ENCODE data around the gene DNER. TPM values are rescaled to one million over a fixed set of nuclear protein-coding genes. Genes with fewer than 3 reads are reported as not detected.

DNER gene
- total RNA-seq, 1 experiment from 2014 or later = 0.28 TPM

DNA sequence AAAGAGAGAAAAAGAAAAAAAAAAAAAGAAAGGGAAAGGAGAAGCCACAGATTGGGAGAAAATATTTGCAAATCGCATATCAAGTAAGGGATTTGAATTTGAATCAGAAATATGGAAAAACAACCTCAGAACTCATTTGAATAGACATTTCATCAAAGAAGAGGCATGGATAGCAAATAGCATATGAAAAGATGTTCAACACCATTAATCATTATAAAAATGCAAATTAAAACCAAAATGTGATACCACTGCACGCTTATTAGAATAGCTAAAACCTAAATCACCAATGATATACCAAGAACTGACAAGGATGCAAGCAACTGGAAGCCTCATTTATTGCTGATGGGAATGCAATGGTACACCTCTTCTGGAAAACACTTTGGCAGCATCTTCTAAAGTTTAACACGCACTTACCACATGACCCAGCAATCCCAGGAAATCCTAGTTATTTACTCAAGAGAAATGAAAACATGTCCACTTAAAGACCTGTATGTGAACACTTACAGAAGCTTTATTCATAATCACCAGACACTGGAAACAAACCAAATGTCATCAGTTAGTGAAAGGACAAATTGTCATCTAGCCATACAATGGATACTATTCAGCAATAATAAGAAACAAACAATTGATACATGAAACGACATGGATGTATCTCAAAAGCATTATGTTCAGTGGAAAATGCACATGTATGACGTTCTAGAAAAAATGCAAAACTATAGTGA is 10.3 kb downstream of the DNER start:
- intact Hi-C loops (cut with micrococcal nuclease; ENCODE audit: unreplicated experiment) = no loop called here
- no peaks in the 10 kb centered on the region for H3F3A ChIP-seq (ENCODE audit: insufficient read depth, low read depth)
- TF ChIP-seq, protein P1, sequence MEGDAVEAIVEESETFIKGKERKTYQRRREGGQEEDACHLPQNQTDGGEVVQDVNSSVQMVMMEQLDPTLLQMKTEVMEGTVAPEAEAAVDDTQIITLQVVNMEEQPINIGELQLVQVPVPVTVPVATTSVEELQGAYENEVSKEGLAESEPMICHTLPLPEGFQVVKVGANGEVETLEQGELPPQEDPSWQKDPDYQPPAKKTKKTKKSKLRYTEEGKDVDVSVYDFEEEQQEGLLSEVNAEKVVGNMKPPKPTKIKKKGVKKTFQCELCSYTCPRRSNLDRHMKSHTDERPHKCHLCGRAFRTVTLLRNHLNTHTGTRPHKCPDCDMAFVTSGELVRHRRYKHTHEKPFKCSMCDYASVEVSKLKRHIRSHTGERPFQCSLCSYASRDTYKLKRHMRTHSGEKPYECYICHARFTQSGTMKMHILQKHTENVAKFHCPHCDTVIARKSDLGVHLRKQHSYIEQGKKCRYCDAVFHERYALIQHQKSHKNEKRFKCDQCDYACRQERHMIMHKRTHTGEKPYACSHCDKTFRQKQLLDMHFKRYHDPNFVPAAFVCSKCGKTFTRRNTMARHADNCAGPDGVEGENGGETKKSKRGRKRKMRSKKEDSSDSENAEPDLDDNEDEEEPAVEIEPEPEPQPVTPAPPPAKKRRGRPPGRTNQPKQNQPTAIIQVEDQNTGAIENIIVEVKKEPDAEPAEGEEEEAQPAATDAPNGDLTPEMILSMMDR (conservative IDR thresholded peaks at IDR 0.05) = no peak
- TF ChIP-seq EZH2 (IDR thresholded peaks at IDR 0.05; ENCODE audit: low read depth) = no peak
- no peak overlapping the region for H3K4me3 ChIP-seq
- DNase-seq = no peak
- H4K20me1 ChIP-seq (ENCODE audit: insufficient read depth) = no peaks in the 10 kb centered on the region
- no peak overlapping the region for H3K27ac ChIP-seq
- H2AFZ ChIP-seq = no peak overlapping the region
- POLR2A ChIA-PET (ENCODE audit: unreplicated experiment) = interaction anchor here (0.6 kb wide), 1 partner anchor 430 kb away, joined by 6 read pairs; no protein-coding TSS in a partner anchor
- CTCF ChIA-PET = no interaction called here
- H3K4me2 ChIP-seq = no peak overlapping the region
- H3K9me3 ChIP-seq (ENCODE audit: insufficient read depth, low read depth) = no peaks in the 10 kb centered on the region
- no peaks in the 10 kb centered on the region for H3K4me1 ChIP-seq (replicated peaks; ENCODE audit: insufficient read depth)
- no peaks in the 10 kb centered on the region for H3K9me2 ChIP-seq (ENCODE audit: insufficient read depth)
- H3K79me2 ChIP-seq (ENCODE audit: low read depth) = no peaks in the 10 kb centered on the region
- H3K36me3 ChIP-seq (ENCODE audit: low read depth) = no peaks in the 10 kb centered on the region
- BruUV-seq (replicated peaks) = no TSS peak
- H3K27me3 ChIP-seq (ENCODE audit: insufficient read depth, low read depth) = no peaks in the 10 kb centered on the region

DNA sequence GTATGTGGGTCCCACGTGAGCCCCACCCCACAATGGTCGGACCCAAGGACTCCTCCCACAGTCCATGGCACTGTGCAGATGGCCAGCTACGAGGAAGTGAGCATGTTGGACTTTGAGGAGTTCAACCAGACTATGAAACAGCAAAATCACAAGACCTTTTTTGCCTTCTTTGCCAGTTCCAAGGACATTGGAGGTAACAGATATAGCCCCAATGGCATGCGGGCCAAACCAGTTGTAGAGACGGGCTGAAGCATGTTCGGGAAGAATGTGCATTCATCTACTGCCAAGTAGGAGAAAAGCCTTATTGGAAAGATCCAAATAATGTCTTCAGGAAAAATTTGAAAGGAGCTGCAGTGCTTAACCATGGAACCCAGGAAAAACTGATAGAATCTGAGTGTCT is 12.6 kb downstream of the DNER start:
- intact Hi-C loops (cut with micrococcal nuclease; ENCODE audit: unreplicated experiment) = no loop called here
- no peak for TF ChIP-seq EZH2 (IDR thresholded peaks at IDR 0.05; ENCODE audit: low read depth)
- TF ChIP-seq, protein P1 (conservative IDR thresholded peaks at IDR 0.05) = no peak
- no peaks in the 10 kb centered on the region for H4K20me1 ChIP-seq (ENCODE audit: insufficient read depth)
- no peaks in the 10 kb centered on the region for H3K36me3 ChIP-seq (ENCODE audit: low read depth)
- no peaks in the 10 kb centered on the region for H3K9me3 ChIP-seq (ENCODE audit: insufficient read depth, low read depth)
- H3K4me2 ChIP-seq = no peak overlapping the region
- H3K9me2 ChIP-seq (ENCODE audit: insufficient read depth) = no peaks in the 10 kb centered on the region
- H3K27me3 ChIP-seq (ENCODE audit: insufficient read depth, low read depth) = no peaks in the 10 kb centered on the region
- H3K4me1 ChIP-seq (replicated peaks; ENCODE audit: insufficient read depth) = no peaks in the 10 kb centered on the region
- H3F3A ChIP-seq (ENCODE audit: insufficient read depth, low read depth) = no peaks in the 10 kb centered on the region
- no peak for DNase-seq
- no peak overlapping the region for H2AFZ ChIP-seq
- ChIA-PET POLR2A (ENCODE audit: unreplicated experiment) (no interaction called here), CTCF (no interaction called here)
- BruUV-seq (replicated peaks) = no TSS peak
- no peaks in the 10 kb centered on the region for H3K79me2 ChIP-seq (ENCODE audit: low read depth)
- no peak overlapping the region for H3K27ac ChIP-seq
- no peak overlapping the region for H3K4me3 ChIP-seq

DNA sequence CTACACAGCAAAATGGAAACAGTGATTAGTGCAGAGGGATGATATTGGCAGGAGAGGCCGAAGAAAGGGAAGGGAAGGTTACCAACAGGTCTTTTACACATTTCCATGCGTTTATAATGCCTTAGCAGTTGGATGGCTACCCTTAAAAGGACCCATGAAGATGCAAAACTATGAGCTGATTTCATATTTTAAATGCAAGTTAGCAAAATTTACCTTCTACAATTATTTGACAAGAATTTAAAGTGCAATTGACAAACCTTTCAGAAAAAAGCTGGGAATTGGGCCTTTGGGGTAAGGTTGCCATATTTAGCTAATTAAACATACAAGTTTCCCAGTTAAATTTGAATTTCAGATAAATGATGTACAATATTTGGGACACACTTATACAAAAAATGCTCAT is 13.3 kb downstream of the DNER start:
- no TSS peak for BruUV-seq (replicated peaks)
- H3F3A ChIP-seq (ENCODE audit: insufficient read depth, low read depth) = no peaks in the 10 kb centered on the region
- H4K20me1 ChIP-seq (ENCODE audit: insufficient read depth) = no peaks in the 10 kb centered on the region
- H3K27me3 ChIP-seq (ENCODE audit: insufficient read depth, low read depth) = no peaks in the 10 kb centered on the region
- H3K4me1 ChIP-seq (replicated peaks; ENCODE audit: insufficient read depth) = no peaks in the 10 kb centered on the region
- H2AFZ ChIP-seq = no peak overlapping the region
- ChIA-PET CTCF (interaction anchor here (0.5 to 1.0 kb wide), 2 partner anchors 270 to 1732 kb away, joined by 3 to 5 read pairs; no protein-coding TSS in a partner anchor), POLR2A (ENCODE audit: unreplicated experiment) (no interaction called here)
- DNase-seq = no peak
- no peak overlapping the region for H3K4me3 ChIP-seq
- H3K36me3 ChIP-seq (ENCODE audit: low read depth) = no peaks in the 10 kb centered on the region
- intact Hi-C loops (cut with micrococcal nuclease; ENCODE audit: unreplicated experiment) = no loop called here
- no peaks in the 10 kb centered on the region for H3K9me3 ChIP-seq (ENCODE audit: insufficient read depth, low read depth)
- no peak overlapping the region for H3K27ac ChIP-seq
- H3K4me2 ChIP-seq = no peak overlapping the region
- no peaks in the 10 kb centered on the region for H3K79me2 ChIP-seq (ENCODE audit: low read depth)
- H3K9me2 ChIP-seq (ENCODE audit: insufficient read depth) = no peaks in the 10 kb centered on the region
- TF ChIP-seq, protein P1 (conservative IDR thresholded peaks at IDR 0.05) = no peak
- TF ChIP-seq EZH2 (IDR thresholded peaks at IDR 0.05; ENCODE audit: low read depth) = no peak
